ENCODE results near the gene CACNA1H.

The CACNA1H gene

GRCh38 chr16:1160773-1161348 lies 8.0 kb downstream of the CACNA1H start:
- Histone ChIP-seq H3K4me1 (ENCODE audit: control insufficient read depth, low read length) (no peaks in the 10 kb centered on the region), H3K9me3 (ENCODE audit: control insufficient read depth, insufficient read depth, low read length) (no peaks in the 10 kb centered on the region), H3K4me3 (ENCODE audit: low read length) (no peak overlapping the region), H4K20me1 (ENCODE audit: control insufficient read depth, insufficient read depth, low read depth, low read length) (no peaks in the 10 kb centered on the region), H3K27me3 (ENCODE audit: control insufficient read depth, low read length) (no peaks in the 10 kb centered on the region), H3K36me3 (ENCODE audit: control insufficient read depth, low read length) (no peaks in the 10 kb centered on the region), H3K27ac (ENCODE audit: low read depth, low read length) (no peak overlapping the region), H3K4me2 (ENCODE audit: low read length) (no peak overlapping the region), H3K79me2 (ENCODE audit: control insufficient read depth, low read length) (no peaks in the 10 kb centered on the region), H3F3A (ENCODE audit: control insufficient read depth, insufficient read depth) (no peaks in the 10 kb centered on the region), H3K9me2 (replicated peaks; ENCODE audit: control insufficient read depth, low read length) (no peaks in the 10 kb centered on the region)
- no peak for TF ChIP-seq EZH2phosphoT487 (IDR thresholded peaks at IDR 0.05; ENCODE audit: borderline replicate concordance, low read length)
- TF ChIP-seq, protein P1, sequence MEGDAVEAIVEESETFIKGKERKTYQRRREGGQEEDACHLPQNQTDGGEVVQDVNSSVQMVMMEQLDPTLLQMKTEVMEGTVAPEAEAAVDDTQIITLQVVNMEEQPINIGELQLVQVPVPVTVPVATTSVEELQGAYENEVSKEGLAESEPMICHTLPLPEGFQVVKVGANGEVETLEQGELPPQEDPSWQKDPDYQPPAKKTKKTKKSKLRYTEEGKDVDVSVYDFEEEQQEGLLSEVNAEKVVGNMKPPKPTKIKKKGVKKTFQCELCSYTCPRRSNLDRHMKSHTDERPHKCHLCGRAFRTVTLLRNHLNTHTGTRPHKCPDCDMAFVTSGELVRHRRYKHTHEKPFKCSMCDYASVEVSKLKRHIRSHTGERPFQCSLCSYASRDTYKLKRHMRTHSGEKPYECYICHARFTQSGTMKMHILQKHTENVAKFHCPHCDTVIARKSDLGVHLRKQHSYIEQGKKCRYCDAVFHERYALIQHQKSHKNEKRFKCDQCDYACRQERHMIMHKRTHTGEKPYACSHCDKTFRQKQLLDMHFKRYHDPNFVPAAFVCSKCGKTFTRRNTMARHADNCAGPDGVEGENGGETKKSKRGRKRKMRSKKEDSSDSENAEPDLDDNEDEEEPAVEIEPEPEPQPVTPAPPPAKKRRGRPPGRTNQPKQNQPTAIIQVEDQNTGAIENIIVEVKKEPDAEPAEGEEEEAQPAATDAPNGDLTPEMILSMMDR (IDR thresholded peaks at IDR 0.05; ENCODE audit: low read depth, low read length, poor library complexity, severe bottlenecking), result no peak

DNA sequence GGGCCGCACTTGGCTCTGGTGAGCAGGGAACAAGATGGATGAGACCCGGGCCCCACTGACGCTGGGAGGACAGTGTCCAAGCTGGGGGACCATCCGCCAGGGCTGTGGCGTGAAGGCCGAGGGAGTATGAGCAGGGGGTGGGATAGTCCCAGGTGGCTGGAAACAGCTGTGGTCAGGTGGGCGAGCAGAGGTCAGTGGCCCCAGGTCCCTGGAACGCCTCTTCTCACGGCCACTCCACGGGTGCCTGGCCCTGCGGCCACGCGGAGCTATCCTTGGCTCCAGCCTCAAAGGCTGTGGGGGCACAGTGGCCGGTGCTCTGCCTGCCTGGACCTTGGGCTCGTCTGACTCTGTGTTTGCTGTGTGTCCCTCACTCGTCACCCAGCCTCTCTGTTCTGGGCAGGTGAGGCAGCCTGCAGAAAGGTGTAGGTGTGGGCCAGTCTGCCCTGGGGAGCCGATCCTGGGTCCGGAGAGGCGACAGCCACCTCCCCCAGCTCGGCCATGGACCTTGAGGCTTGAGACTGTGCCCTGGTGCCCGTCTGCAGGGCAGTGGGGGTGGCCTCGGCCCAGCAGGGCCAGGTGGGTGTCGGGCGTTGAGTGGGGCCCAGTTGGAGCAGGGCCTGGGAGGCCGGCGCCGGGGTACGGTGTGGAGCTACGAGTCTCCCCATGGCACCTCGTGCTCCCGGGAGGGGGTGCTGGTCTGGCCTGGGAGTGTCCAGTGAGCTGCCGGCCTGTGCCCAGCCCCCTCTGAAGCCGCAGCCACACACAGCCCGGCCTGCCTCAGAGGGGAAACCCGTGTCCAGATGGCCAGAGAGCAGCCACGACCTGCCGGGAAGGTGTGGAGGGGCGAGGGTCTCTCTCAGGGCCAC lies 10.0 kb downstream of the CACNA1H start:
- no peaks in the 10 kb centered on the region for H3K27me3 ChIP-seq (ENCODE audit: control insufficient read depth, low read length)
- H3K36me3 ChIP-seq (ENCODE audit: control insufficient read depth, low read length), result no peaks in the 10 kb centered on the region
- no peaks in the 10 kb centered on the region for H3K4me1 ChIP-seq (ENCODE audit: control insufficient read depth, low read length)
- TF ChIP-seq, protein P1 (IDR thresholded peaks at IDR 0.05; ENCODE audit: low read depth, low read length, poor library complexity, severe bottlenecking), result no peak
- H3K9me3 ChIP-seq (ENCODE audit: control insufficient read depth, insufficient read depth, low read length), result no peaks in the 10 kb centered on the region
- no peaks in the 10 kb centered on the region for H4K20me1 ChIP-seq (ENCODE audit: control insufficient read depth, insufficient read depth, low read depth, low read length)
- no peaks in the 10 kb centered on the region for H3K79me2 ChIP-seq (ENCODE audit: control insufficient read depth, low read length)
- H3K9me2 ChIP-seq (replicated peaks; ENCODE audit: control insufficient read depth, low read length), result no peaks in the 10 kb centered on the region
- H3K4me2 ChIP-seq (ENCODE audit: low read length), result no peak overlapping the region
- no peaks in the 10 kb centered on the region for H3F3A ChIP-seq (ENCODE audit: control insufficient read depth, insufficient read depth)
- H3K27ac ChIP-seq (ENCODE audit: low read depth, low read length), result no peak overlapping the region
- H3K4me3 ChIP-seq (ENCODE audit: low read length), result no peak overlapping the region

DNA sequence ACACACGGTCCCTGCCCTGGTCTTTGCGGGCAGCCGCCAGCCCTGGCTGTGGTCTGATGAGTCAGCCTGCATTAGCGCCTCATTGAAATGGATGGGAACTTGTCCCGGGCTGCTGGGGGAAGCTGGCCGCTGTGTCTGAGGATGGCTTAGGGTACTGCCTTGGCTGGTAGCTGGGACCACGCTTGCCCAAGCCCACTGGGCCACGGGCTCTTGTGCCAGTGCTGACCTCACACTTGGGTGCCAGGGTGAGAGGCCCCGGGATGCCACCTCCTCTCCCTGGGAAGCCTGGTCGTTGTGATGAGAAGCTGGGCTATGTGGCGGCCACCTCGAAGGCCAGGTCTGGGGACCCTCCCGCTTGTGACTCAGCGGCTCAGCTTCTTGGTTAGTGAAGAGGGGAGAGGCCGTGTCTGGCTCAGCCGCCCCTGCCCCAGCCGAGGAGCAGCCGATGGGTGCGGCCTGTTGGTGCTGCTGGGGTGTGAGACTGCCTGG lies 10.7 kb downstream of the CACNA1H start:
- TF ChIP-seq, protein P1 (IDR thresholded peaks at IDR 0.05; ENCODE audit: low read depth, low read length, poor library complexity, severe bottlenecking), result no peak
- TF ChIP-seq EZH2phosphoT487 (IDR thresholded peaks at IDR 0.05; ENCODE audit: borderline replicate concordance, low read length), result no peak
- H4K20me1 ChIP-seq (ENCODE audit: control insufficient read depth, insufficient read depth, low read depth, low read length), result no peaks in the 10 kb centered on the region
- H3K36me3 ChIP-seq (ENCODE audit: control insufficient read depth, low read length), result no peaks in the 10 kb centered on the region
- no peaks in the 10 kb centered on the region for H3K4me1 ChIP-seq (ENCODE audit: control insufficient read depth, low read length)
- H3K79me2 ChIP-seq (ENCODE audit: control insufficient read depth, low read length), result no peaks in the 10 kb centered on the region
- no peak overlapping the region for H3K4me2 ChIP-seq (ENCODE audit: low read length)
- H3K27me3 ChIP-seq (ENCODE audit: control insufficient read depth, low read length), result no peaks in the 10 kb centered on the region
- no peak overlapping the region for H3K4me3 ChIP-seq (ENCODE audit: low read length)
- no peaks in the 10 kb centered on the region for H3F3A ChIP-seq (ENCODE audit: control insufficient read depth, insufficient read depth)
- H3K27ac ChIP-seq (ENCODE audit: low read depth, low read length), result no peak overlapping the region
- H3K9me2 ChIP-seq (replicated peaks; ENCODE audit: control insufficient read depth, low read length), result no peaks in the 10 kb centered on the region
- no peaks in the 10 kb centered on the region for H3K9me3 ChIP-seq (ENCODE audit: control insufficient read depth, insufficient read depth, low read length)

Measured in DOHH2 (cell line).